Skeletal muscle satellite cell (primary cell): Measurements from ENCODE around the gene AOPEP.
"Not testable (repeated sequence)": the region's sequence is repeated elsewhere in the genome, so short reads cannot be mapped to it uniquely, and the experiment has no call there.

Experiments
- H3K27me3 ChIP-seq: 2 replicates; pipeline ENCODE4 v1.7.0; 2013; ENCODE audit warnings: low read length; ENCODE audit not compliant: control insufficient read depth, insufficient read depth
- H3K36me3 ChIP-seq: 2 replicates; pipeline ENCODE4 v1.7.0; 2013; ENCODE audit warnings: mild to moderate bottlenecking, control low read depth, low read length; ENCODE audit not compliant: insufficient read depth
- H3K4me1 ChIP-seq: 2 replicates; pipeline ENCODE4 v1.7.0; 2013; ENCODE audit warnings: low read length; ENCODE audit not compliant: control insufficient read depth, insufficient read depth
- H3K4me2 ChIP-seq: 2 replicates; pipeline ENCODE4 v1.7.0; 2013; ENCODE audit warnings: mild to moderate bottlenecking, low read length
- H3K4me3 ChIP-seq: 2 replicates; pipeline ENCODE4 v1.7.0; 2013; ENCODE audit warnings: low read length
- H3K9ac ChIP-seq: 2 replicates; pipeline ENCODE4 v1.7.0; 2013; ENCODE audit warnings: mild to moderate bottlenecking, low read depth, low read length, moderate library complexity
- H3K9me3 ChIP-seq: replicated peaks from 2 replicates; pipeline ENCODE4 v1.7.0; 2013; ENCODE audit warnings: mild to moderate bottlenecking, control low read depth, low read length

Gene AOPEP

DNA sequence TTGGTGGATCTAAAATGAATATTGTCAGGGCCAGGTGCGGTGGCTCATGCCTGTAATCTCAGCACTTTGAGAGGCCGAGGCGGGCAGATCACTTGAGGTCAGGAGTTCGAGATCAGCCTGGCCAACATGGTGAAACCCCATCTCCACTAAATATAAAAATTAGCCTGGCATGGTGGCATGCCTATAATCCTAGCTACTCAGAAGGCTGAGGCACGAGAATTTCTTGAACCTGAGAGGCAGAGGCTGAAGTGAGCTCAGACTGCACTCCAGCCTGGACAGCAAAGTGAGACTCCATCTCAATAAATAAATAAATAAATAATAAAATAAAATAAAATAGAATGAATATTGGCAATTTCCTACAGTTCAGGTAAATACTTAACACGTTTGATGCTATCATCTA, 213.8 kb downstream of the AOPEP start:
- H3K4me1 ChIP-seq, result peaks cover 62% of the 10 kb centered on the region

DNA sequence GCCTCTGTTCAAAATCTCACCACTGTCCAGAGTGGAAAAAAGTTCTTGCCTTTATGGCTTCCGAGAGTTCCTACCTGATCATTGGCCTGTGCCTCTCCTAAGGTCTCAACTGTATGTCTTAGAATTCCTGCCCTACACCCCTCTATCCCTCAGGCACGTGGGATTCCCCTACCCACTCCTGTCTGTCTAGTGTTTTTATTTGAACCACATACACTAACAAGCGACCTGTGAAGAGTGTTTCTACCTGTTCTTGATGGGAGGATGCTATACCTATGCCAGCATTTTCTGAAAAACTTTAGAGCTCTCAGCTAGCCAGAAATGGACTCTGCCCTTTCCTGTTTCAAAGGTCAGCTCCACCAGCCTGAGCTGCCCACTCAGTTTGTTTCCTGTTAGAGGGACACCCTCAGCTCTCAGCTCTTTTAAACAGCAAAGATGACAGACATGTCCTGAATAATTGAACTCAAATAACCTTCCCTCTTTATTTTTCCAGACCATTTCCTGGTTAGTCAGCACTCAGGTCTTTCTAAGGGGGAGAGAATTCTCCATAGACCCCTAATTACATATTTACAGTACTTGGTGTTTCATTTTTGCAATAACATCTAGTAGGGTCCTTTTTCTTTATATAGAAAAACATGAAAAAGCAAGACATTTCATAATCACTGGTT, 214.8 kb downstream of the AOPEP start:
- Histone ChIP-seq H3K4me3 (peak overlapping the region; percentile 7), H3K4me2 (peak overlapping the region; percentile 42), H3K9ac (peak overlapping the region; percentile 15), H3K4me1 (peaks cover 68% of the 10 kb centered on the region), H3K27me3 (no peaks in the 10 kb centered on the region), H3K9me3 (no peaks in the 10 kb centered on the region), H3K36me3 (peaks cover 3% of the 10 kb centered on the region)

More for the DNA sequence above, 213.8 kb downstream of the AOPEP start:
- not testable (repeated sequence) for H3K27me3 ChIP-seq, H3K4me2 ChIP-seq, H3K9me3 ChIP-seq, H3K4me3 ChIP-seq, H3K9ac ChIP-seq, H3K36me3 ChIP-seq

DNA sequence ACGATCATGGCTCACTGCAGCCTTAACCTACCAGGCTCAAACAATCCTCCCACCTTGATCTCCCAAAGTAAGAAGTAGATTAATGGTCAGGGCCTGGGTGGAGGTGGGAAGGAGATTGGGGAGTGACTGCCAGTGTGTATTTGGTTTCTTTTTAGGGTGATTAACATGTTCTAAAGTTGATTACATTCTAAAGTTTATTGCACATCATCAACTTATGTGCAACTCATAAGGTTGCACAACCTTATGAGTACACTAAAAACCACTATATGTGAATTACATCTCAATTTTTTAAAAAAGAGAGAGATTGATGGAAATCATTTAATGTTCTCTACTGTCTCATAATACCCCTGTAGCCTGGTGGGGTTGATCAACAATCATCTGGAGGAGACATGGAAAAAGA, 218.1 kb downstream of the AOPEP start:
- Histone ChIP-seq H3K36me3 (no peaks in the 10 kb centered on the region), H3K4me1 (peaks cover 60% of the 10 kb centered on the region), H3K9ac (peak overlapping the region; percentile 49), H3K27me3 (no peaks in the 10 kb centered on the region), H3K9me3 (no peaks in the 10 kb centered on the region), H3K4me3 (no peak overlapping the region), H3K4me2 (peak overlapping the region; percentile 62)

DNA sequence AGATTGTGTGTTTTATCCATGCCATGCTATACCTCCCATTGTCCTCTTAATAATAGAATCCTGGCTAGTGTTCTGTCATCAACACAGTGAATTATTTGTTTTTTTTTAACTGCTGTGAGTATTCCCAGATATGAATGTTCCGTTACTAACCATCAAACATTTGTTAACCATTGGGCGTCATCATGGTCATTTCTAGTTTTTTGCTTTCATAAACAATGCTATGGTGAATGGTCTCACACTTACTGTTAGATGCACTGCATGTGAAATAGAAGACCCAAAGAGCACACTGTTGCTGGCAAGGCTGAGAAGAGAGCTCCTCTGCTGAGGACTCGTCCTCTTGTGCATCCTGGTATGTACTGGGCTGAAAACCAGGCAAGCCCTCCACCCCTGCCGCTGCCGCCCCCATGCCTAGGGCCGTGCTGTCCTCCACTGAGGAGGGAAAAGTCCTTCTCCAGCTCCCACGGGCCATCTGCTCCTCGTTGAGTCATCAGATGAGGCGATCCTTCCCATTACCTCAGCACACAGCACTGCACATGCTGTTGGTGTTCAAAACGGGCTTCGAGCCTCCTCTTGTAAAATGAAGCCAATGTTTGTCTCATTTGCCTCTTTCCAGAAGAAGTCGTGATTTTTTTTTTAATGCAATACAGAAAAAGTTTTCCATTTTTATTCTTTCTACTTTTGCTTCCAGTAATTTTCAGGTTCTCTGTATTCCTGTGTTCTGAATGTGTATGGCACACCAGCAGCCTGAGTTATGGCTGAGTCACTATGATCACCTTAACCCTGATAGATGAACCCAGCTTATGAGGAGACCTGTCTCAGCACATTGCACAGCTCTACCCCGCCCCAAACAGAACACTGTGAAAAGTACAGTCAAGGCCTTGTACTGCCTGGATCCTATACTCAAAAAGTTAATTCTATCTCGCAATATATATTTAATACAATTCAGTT, 219.0 kb downstream of the AOPEP start:
- H3K4me3 ChIP-seq, result peak overlapping the region; percentile 31
- peaks cover 64% of the 10 kb centered on the region for H3K4me1 ChIP-seq
- H3K4me2 ChIP-seq, result peak overlapping the region; percentile 62
- peak overlapping the region; percentile 49 for H3K9ac ChIP-seq
- H3K9me3 ChIP-seq, result no peaks in the 10 kb centered on the region
- no peaks in the 10 kb centered on the region for H3K36me3 ChIP-seq
- H3K27me3 ChIP-seq, result no peaks in the 10 kb centered on the region

DNA sequence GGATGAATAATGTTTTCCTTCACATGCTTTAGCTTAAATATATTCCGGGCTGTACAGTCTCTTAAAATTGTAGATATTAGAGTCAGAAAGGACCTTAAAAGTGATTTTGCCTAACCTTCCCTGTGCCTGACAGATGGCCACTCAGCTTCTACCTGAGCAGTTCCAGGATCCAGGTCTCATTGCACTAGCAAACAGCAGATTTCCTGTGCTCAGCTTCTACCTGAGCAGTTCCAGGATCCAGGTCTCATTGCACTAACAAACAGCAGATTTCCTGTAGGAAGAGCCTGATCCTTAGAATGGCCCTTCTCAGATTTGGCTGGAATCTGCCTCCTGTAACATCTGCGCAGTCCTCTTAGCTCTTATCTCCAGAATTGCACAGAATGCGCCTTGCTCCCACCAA, 219.8 kb downstream of the AOPEP start:
- Histone ChIP-seq H3K9ac (peak overlapping the region; percentile 49), H3K4me1 (peaks cover 64% of the 10 kb centered on the region), H3K27me3 (no peaks in the 10 kb centered on the region), H3K36me3 (no peaks in the 10 kb centered on the region), H3K4me3 (no peak overlapping the region), H3K4me2 (no peak overlapping the region), H3K9me3 (no peaks in the 10 kb centered on the region)

DNA sequence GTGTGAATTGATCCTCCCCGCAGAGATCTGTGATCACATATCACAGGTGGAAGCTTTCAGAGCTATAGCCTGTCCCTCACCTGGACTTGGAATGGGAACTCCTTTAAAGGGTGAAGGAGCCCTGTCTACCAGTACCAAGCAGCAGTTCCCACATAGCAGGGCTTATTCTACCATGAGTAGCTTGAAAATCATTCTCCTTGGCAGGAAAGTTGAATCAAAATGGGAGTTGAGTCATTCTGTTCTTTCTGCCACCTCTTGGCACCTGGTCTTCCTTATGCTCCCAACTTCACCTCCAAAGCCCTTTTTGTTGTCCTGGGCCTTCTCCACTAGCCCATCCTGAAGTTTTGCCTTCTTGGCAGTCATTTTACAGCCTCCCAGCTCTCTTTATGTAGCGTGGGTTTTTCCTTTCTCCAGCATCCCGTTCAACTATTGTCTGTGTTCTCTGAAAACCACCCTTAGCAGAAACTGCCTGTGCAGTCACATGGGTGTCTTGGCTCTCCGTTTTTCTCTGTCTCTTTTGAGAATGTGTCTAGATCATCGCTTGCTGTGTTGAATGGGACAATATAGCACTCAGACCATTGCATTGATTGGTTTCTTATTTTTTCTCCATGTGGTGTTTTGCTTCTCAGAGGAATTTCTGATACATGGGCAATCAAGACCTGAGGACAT, 222.2 kb downstream of the AOPEP start:
- Histone ChIP-seq H3K9me3 (no peaks in the 10 kb centered on the region), H3K4me2 (no peak overlapping the region), H3K9ac (no peak overlapping the region), H3K4me1 (peaks cover 68% of the 10 kb centered on the region), H3K36me3 (no peaks in the 10 kb centered on the region), H3K4me3 (no peak overlapping the region), H3K27me3 (no peaks in the 10 kb centered on the region)

DNA sequence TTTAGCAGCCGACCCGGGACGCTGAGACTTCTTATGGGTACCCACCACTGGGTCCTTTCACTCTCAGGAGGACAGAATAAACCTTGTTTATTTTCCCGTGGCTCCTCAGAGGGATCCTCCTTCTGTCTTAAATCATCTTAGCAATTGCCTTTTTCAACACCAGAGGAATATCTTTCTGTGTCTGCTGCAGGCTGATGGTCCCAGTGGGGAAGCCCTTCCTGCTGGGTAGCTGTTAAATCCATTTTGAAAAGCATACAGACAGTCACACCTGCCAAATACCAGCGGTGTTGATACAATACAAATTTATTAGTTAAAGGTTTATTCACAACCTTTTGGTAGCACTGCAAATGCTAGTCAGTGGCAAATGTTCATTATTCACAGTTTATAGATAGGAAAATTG, 222.9 kb downstream of the AOPEP start:
- no peak overlapping the region for H3K9ac ChIP-seq
- no peak overlapping the region for H3K4me3 ChIP-seq
- no peak overlapping the region for H3K4me2 ChIP-seq
- no peaks in the 10 kb centered on the region for H3K27me3 ChIP-seq
- H3K9me3 ChIP-seq, result no peaks in the 10 kb centered on the region
- no peaks in the 10 kb centered on the region for H3K36me3 ChIP-seq
- H3K4me1 ChIP-seq, result peaks cover 62% of the 10 kb centered on the region

DNA sequence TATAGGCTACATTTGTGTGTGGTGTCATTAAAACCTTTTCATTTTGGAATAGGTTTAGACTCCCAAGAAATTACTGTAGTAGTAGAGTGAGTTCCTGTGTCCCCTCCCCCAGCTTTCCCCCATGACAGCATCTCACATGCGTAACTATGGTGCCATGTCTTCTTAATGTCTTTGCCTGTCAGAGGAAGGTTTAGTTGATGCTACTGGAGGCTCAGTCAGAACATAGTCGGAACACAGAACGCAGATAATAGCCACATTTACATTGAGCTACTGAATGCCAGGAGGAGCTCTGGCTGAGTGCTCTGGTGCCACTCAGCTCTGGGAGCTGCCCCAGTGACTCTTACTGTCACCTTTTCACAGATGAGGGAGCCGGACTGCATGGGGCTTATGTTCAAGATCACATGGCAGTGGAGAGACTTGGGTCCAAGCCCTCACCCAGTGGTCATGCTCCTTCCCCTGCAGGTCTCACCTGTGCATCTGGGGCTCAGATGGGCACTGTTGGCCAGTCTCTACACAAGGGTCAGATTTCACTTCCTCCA, 223.6 kb downstream of the AOPEP start:
- H3K4me1 ChIP-seq, result peaks cover 55% of the 10 kb centered on the region
- H3K4me3 ChIP-seq, result no peak overlapping the region
- no peak overlapping the region for H3K9ac ChIP-seq
- no peaks in the 10 kb centered on the region for H3K27me3 ChIP-seq
- no peak overlapping the region for H3K4me2 ChIP-seq
- peaks cover under 1% of the 10 kb centered on the region for H3K36me3 ChIP-seq
- H3K9me3 ChIP-seq, result no peaks in the 10 kb centered on the region

DNA sequence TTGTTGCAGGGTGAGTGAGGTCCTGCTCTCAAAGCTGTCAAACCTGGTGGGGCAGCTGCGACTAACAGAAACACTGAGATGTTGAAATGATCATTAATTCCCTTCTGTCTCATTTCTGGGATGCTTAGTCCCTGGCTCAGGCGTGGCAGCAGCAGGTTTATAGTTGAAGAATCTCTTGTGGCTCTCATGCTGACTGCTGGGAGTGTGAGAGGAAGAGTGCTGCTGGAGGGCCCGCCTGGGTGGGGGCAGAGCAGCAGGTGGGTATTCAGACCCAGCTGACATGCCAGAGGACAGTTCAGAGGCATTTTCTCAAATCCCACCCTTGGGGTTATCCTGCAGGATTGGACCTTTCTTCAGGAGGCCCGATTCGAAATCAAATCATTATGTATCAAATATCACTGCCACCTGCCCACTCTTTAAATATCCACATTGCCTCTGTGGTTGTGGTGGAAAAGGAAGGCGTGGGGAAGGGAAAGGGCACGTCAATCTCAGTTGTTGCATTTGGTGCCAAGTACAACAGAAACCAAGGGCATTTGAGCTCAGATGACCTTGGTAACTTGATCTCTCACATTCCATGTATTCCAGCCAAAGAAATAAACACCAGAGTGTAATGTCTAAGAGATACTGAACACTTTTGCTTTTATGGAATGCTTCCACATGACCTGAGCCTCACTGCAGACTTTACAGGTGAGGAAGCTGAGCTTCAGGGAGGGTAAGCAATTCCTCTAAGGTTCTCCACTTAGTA, 224.3 kb downstream of the AOPEP start:
- Histone ChIP-seq H3K4me2 (peak overlapping the region; percentile 19), H3K4me3 (no peak overlapping the region), H3K4me1 (peaks cover 48% of the 10 kb centered on the region), H3K27me3 (no peaks in the 10 kb centered on the region), H3K36me3 (peaks cover 7% of the 10 kb centered on the region), H3K9ac (no peak overlapping the region), H3K9me3 (no peaks in the 10 kb centered on the region)

DNA sequence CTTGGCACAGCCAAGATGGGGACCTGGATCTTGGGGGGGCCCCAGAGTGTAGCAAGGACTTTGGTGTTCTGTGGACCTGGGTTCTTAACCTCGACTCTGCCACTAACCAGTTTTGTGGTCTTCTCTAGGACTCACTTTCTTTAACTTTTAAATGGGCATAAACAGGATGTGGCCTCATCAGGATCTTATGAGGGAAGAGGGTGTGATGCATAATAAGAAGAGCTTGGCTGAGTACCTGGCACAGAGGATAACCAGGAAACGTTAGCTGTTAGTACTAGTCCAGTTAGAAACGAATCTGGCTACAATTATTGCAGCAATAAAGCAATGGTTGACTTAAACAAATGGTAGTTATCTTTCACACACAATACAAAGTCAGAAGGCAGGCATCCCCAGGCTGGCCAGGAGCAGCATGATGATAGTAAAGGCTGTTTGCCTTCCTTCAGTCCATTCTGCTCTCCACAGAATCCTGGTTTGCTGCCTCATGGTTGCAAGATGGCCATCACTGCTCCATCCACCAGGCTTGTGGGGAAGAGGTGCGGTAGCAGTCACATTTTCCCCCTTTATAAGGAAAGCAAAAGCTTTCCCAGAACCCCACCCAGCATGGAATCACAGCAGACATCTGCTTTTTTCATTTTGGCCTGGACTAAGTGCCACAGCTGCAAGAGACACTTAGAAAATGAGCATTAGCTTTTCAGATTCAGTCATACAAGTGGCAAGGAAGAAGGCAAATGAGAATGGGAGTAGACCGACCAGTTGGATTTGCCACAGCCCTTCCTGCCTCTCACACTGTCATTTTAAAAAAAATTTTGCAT, 225.0 kb downstream of the AOPEP start:
- H3K9me3 ChIP-seq, result no peaks in the 10 kb centered on the region
- peaks cover 41% of the 10 kb centered on the region for H3K4me1 ChIP-seq
- H3K9ac ChIP-seq, result no peak overlapping the region
- H3K4me3 ChIP-seq, result no peak overlapping the region
- no peaks in the 10 kb centered on the region for H3K27me3 ChIP-seq
- peaks cover 12% of the 10 kb centered on the region for H3K36me3 ChIP-seq
- H3K4me2 ChIP-seq, result peak overlapping the region; percentile 19
